Measurements from ENCODE around the gene CALCOCO1.

DNA sequence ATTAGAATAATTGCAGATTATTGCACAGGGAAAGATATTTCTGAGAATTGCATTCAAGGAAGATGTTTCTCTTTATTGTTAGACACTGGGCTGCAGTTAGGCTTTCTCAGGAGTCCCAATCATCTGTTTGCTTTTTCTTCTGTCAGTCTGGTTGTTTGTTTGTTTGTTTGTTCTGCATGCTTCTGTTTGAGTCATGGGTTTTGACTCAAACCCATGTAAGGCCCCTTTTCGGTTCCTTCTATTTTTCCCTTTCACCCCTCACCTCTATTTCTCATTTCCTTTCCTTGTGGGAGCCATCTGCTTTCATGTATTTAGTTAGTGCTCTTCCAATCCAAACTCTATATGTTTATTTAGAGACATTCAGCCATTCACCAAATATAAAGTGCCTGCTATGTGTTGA lies 49.6 kb upstream of the CALCOCO1 start:
- no peak for TF ChIP-seq POLR2A (IDR thresholded peaks at IDR 0.05)
- no peak for TF ChIP-seq CTCF (IDR thresholded peaks at IDR 0.05)
- no peak for TF ChIP-seq POLR2AphosphoS5 (IDR thresholded peaks at IDR 0.05)
